Measurements from ENCODE around the gene RPL10.

GRCh38 chrX:154397888-154398667 is at the start of gene RPL10:
- no peak for TF ChIP-seq CTCF (IDR thresholded peaks at IDR 0.05)
- peak; percentile 83 for TF ChIP-seq POLR2A (IDR thresholded peaks at IDR 0.05)

All from right lobe of liver (tissue), 4 donors.